H9 (cell line): ENCODE data around the gene PGPEP1. TPM values are rescaled to one million over a fixed set of nuclear protein-coding genes. Genes with fewer than 3 reads are reported as not detected.

Source experiments
- DNase-seq: peaks from one replicate; pipeline ENCODE4 v3.0.0-alpha.2; 2017
- H2AFZ ChIP-seq: one replicate; pipeline ENCODE4 v1.6.1; 2013; ENCODE audit warnings: mild to moderate bottlenecking, low read length, control low read depth, moderate library complexity
- H2AK5ac ChIP-seq: 2 replicates; pipeline ENCODE4 v1.6.1; 2013; ENCODE audit warnings: low read length, control low read depth, mixed read lengths; ENCODE audit not compliant: insufficient read length
- H2BK120ac ChIP-seq: one replicate; pipeline ENCODE4 v1.6.1; 2013; ENCODE audit warnings: low read depth, mild to moderate bottlenecking, low read length, control low read depth, inconsistent platforms; ENCODE audit not compliant: poor library complexity, severe bottlenecking
- H2BK12ac ChIP-seq: 2 replicates; pipeline ENCODE4 v1.6.1; 2013; ENCODE audit warnings: low read length, control low read depth, mixed read lengths, low read depth; ENCODE audit not compliant: insufficient read length
- H2BK15ac ChIP-seq: 2 replicates; pipeline ENCODE4 v1.6.1; 2013; ENCODE audit warnings: low read depth, low read length, control low read depth
- H2BK20ac ChIP-seq: one replicate; pipeline ENCODE4 v1.6.1; 2013; ENCODE audit warnings: low read depth, mild to moderate bottlenecking, low read length, control low read depth, inconsistent platforms; ENCODE audit not compliant: poor library complexity, severe bottlenecking
- H2BK5ac ChIP-seq: 2 replicates; pipeline ENCODE4 v1.6.1; 2013; ENCODE audit warnings: low read length, control low read depth, mixed read lengths; ENCODE audit not compliant: insufficient read length
- H3K14ac ChIP-seq: 2 replicates; pipeline ENCODE4 v1.6.1; 2013; ENCODE audit warnings: low read length, control low read depth; ENCODE audit not compliant: insufficient read depth
- H3K18ac ChIP-seq: 2 replicates; pipeline ENCODE4 v1.6.1; 2013; ENCODE audit warnings: low read depth, mild to moderate bottlenecking, mixed read lengths, low read length, control low read depth; ENCODE audit not compliant: insufficient read length
- H3K23ac ChIP-seq: 2 replicates; pipeline ENCODE4 v1.6.1; 2013; ENCODE audit warnings: low read length, control low read depth, mixed read lengths, low read depth; ENCODE audit not compliant: insufficient read length
- H3K23me2 ChIP-seq: 2 replicates; pipeline ENCODE4 v1.6.1; 2013; ENCODE audit warnings: low read depth, mild to moderate bottlenecking, mixed read lengths, low read length, control low read depth; ENCODE audit not compliant: insufficient read length, poor library complexity, severe bottlenecking
- H3K27ac ChIP-seq: 2 replicates; pipeline ENCODE4 v1.5.1; 2013; ENCODE audit warnings: low read length, control low read depth, mixed read lengths, low read depth; ENCODE audit not compliant: insufficient read length
- H3K27me3 ChIP-seq: 2 replicates; pipeline ENCODE4 v1.6.1; 2013; ENCODE audit warnings: low read length, control low read depth, inconsistent platforms; ENCODE audit not compliant: insufficient read depth
- H3K4ac ChIP-seq: 2 replicates; pipeline ENCODE4 v1.6.1; 2013; ENCODE audit warnings: low read depth, mild to moderate bottlenecking, control low read depth, inconsistent platforms, low read length, moderate library complexity
- H3K4me1 ChIP-seq: 2 replicates; pipeline ENCODE4 v1.6.1; 2013; ENCODE audit warnings: low read length, control low read depth, inconsistent platforms; ENCODE audit not compliant: insufficient read depth
- H3K4me2 ChIP-seq: 2 replicates; pipeline ENCODE4 v1.6.1; 2013; ENCODE audit warnings: low read length, control low read depth, mixed read lengths; ENCODE audit not compliant: insufficient read length, insufficient read depth
- H3K56ac ChIP-seq: 2 replicates; pipeline ENCODE4 v1.6.1; 2013; ENCODE audit warnings: low read depth, mild to moderate bottlenecking, mixed read lengths, low read length, control low read depth; ENCODE audit not compliant: insufficient read length
- H3K79me1 ChIP-seq: 2 replicates; pipeline ENCODE4 v1.6.1; 2013; ENCODE audit warnings: low read depth, mild to moderate bottlenecking, moderate library complexity, low read length, control low read depth, inconsistent platforms; ENCODE audit not compliant: insufficient read depth, poor library complexity, severe bottlenecking
- H3K79me2 ChIP-seq: 2 replicates; pipeline ENCODE4 v1.6.1; 2013; ENCODE audit warnings: low read length, control low read depth, inconsistent platforms; ENCODE audit not compliant: insufficient read depth
- H3K9ac ChIP-seq: 2 replicates; pipeline ENCODE4 v1.6.1; 2013; ENCODE audit warnings: low read length, control low read depth, mixed read lengths; ENCODE audit not compliant: insufficient read length; ENCODE audit errors: extremely low read depth
- H3K9me3 ChIP-seq: one replicate; pipeline ENCODE4 v1.6.1; 2013; ENCODE audit warnings: low read depth, low read length, inconsistent platforms; ENCODE audit not compliant: control insufficient read depth
- H3T11ph ChIP-seq: one replicate; pipeline ENCODE4 v1.6.1; 2013; ENCODE audit warnings: mild to moderate bottlenecking, low read length, control low read depth, inconsistent platforms
- H4K20me1 ChIP-seq: one replicate; pipeline ENCODE4 v1.6.1; 2013; ENCODE audit not compliant: control insufficient read depth, insufficient read length, insufficient read depth
- H4K5ac ChIP-seq: 2 replicates; pipeline ENCODE4 v1.6.1; 2013; ENCODE audit warnings: low read depth, mild to moderate bottlenecking, mixed read lengths, low read length, control low read depth; ENCODE audit not compliant: insufficient read length
- H4K8ac ChIP-seq: replicated peaks from 2 replicates; pipeline ENCODE4 v1.6.1; 2013; ENCODE audit warnings: low read length, control low read depth, mixed read lengths, low read depth; ENCODE audit not compliant: insufficient read length
- H4K91ac ChIP-seq: 2 replicates; pipeline ENCODE4 v1.6.1; 2013; ENCODE audit warnings: low read depth, mild to moderate bottlenecking, moderate library complexity, mixed read lengths, low read length, control low read depth; ENCODE audit not compliant: insufficient read length
- H3K27ac Mint-ChIP-seq, 3 experiments: 2 replicates in 2 of 3; 3 replicates in 1 of 3; pipeline ENCODE4 v1.8.0; 2020 to 2021; ENCODE audit warnings: mixed read lengths in 3 of 3, mild to moderate bottlenecking in 1 of 3, moderate library complexity in 1 of 3
- H3K27me3 Mint-ChIP-seq: 2 replicates; pipeline ENCODE4 v1.8.0; 2021; ENCODE audit warnings: low read depth, mild to moderate bottlenecking, moderate library complexity, mixed read lengths
- H3K36me3 Mint-ChIP-seq, 3 experiments: 2 replicates in 2 of 3; 3 replicates in 1 of 3; pipeline ENCODE4 v1.8.0; 2020 to 2021; ENCODE audit warnings: low read depth in 3 of 3, mixed read lengths in 3 of 3; ENCODE audit not compliant: insufficient read depth in 1 of 3
- H3K4me1 Mint-ChIP-seq, 2 experiments: 2 replicates each; pipeline ENCODE4 v1.8.0; 2020; ENCODE audit warnings: mixed read lengths in 2 of 2
- H3K4me3 Mint-ChIP-seq, 2 experiments: 2 replicates in 1 of 2; 3 replicates in 1 of 2; pipeline ENCODE4 v1.8.0; 2020 to 2021; ENCODE audit warnings: mild to moderate bottlenecking in 2 of 2, mixed read lengths in 2 of 2, moderate library complexity in 1 of 2
- H3K9me3 Mint-ChIP-seq, 2 experiments: 2 replicates in 1 of 2; 3 replicates in 1 of 2; pipeline ENCODE4 v1.8.0; 2020; ENCODE audit warnings: mild to moderate bottlenecking in 2 of 2, mixed read lengths in 2 of 2, moderate library complexity in 1 of 2
- WGBS: extraction: QIAGEN DNeasy Blood & Tissue Kit; methylation state at CpG from one replicate; pipeline ENCODE4 v1.1.7; 2013; ENCODE audit warnings: missing lambda C conversion rate, low lambda C conversion rate, mixed read lengths; ENCODE audit not compliant: insufficient read length; ENCODE audit errors: extremely low coverage; 5-methylcytosine and 5-hydroxymethylcytosine counted together
- total RNA-seq: library from RNA; stranded (reverse); gene quantifications from 2 replicates; pipeline ENCODE4 v1.2.1, GENCODE V29; 2021
- TF ChIP-seq, protein P1 (sequence below): fragments of 200-600 bp; sonication (generic); conservative IDR thresholded peaks from 3 replicates; pipeline ENCODE4 v1.8.0; 2021; ENCODE audit warnings: antibody characterized with exemption, mild to moderate bottlenecking

Gene PGPEP1
- total RNA-seq, 1 experiment from 2014 or later = 64.8 TPM

DNA sequence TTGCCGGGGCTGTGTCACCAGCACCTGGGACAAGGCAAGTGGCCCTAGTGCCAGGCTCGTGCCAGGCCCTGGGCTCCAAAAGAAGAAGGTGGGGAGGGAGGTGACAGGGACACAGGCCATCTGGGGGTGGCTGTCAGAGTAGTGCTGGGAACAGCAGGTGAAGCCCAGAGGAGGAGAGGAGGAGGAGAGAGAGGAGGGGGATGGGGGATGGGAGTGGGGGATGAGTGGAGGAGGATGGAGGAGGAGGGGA is 36.3 kb upstream of the PGPEP1 start:
- Histone ChIP-seq H3K4me1 (peaks cover 3% of the 10 kb centered on the region; the same call in 1 of the 2 replicates), H3K23ac (no peak overlapping the region), H3K27ac (no peak overlapping the region), H3K9ac (no peak overlapping the region), H3K9me3 (no peaks in the 10 kb centered on the region), H4K5ac (no peak overlapping the region), H3K79me1 (no peaks in the 10 kb centered on the region), H3K18ac (no peak overlapping the region), H3K56ac (no peak overlapping the region), H4K8ac (no peak overlapping the region), H2BK20ac (no peak overlapping the region), H3T11ph (no peak overlapping the region), H3K23me2 (peaks cover 3% of the 10 kb centered on the region), H2AK5ac (no peak overlapping the region), H3K79me2 (no peaks in the 10 kb centered on the region), H2BK5ac (no peak overlapping the region), H2AFZ (no peak overlapping the region), H3K27me3 (no peaks in the 10 kb centered on the region), H3K4ac (no peak overlapping the region), H2BK12ac (no peak overlapping the region), H4K91ac (no peak overlapping the region), H2BK120ac (no peak overlapping the region), H4K20me1 (no peaks in the 10 kb centered on the region), H3K4me2 (peak overlapping the region; percentile 4), H3K14ac (no peak overlapping the region), H2BK15ac (no peak overlapping the region; the same call in 1 of the 2 replicates)
- peak overlapping the region; percentile 34 to 67; a peak in 4 of 5 replicates for H3K4me3 Mint-ChIP-seq
- H3K4me1 Mint-ChIP-seq = peaks cover 26 to 42% of the 10 kb centered on the region in 2 experiments
- no peak for DNase-seq
- no CpG with 5 or more reads among the region's 2 CpGs for WGBS
- no peaks in the 10 kb centered on the region for H3K27me3 Mint-ChIP-seq
- TF ChIP-seq, protein P1, sequence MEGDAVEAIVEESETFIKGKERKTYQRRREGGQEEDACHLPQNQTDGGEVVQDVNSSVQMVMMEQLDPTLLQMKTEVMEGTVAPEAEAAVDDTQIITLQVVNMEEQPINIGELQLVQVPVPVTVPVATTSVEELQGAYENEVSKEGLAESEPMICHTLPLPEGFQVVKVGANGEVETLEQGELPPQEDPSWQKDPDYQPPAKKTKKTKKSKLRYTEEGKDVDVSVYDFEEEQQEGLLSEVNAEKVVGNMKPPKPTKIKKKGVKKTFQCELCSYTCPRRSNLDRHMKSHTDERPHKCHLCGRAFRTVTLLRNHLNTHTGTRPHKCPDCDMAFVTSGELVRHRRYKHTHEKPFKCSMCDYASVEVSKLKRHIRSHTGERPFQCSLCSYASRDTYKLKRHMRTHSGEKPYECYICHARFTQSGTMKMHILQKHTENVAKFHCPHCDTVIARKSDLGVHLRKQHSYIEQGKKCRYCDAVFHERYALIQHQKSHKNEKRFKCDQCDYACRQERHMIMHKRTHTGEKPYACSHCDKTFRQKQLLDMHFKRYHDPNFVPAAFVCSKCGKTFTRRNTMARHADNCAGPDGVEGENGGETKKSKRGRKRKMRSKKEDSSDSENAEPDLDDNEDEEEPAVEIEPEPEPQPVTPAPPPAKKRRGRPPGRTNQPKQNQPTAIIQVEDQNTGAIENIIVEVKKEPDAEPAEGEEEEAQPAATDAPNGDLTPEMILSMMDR = no peak
- no peaks in the 10 kb centered on the region for H3K9me3 Mint-ChIP-seq
- H3K27ac Mint-ChIP-seq = peak overlapping the region; percentile 89 to 98 (median 96); a peak in 5 of 7 replicates
- peaks cover 9 to 28% (median 23%) of the 10 kb centered on the region in 3 experiments for H3K36me3 Mint-ChIP-seq
